ENCODE measurements around the gene TRIB2.

Gene TRIB2

DNA sequence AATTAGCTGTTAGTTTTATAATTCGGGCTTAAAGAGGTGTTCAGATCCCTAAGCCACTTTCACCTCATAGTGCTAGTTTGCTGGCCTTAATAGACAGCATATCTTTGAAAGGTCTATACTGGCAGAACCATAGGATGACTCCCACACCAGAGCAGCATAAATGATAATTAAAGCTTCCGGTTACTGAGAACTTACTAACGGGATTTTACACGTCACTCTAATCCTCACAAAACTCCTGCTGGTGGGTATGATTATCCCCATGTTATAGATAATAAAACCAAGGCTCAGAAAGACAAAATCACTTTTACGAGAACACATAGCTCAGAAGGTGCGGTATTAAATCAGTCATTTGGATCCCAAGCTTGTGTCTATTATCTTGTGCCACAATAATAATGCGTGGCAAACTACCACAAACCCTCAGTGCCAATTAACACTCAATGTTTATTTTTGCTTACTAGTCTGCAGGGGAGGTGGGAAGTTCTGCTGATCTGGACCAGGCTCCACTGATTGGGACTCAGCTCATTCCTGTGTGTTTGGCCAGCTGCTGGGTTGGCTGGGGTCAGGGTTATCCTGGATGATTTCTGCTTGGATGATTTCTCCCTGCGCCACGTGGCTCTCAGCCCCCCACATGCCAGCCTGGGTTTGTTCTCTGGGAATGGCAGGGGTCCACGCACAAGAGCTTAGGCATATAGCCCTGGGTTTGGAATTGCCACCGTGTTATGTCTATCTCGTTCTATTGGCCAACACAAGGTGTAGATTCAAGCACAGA lies 62.3 kb downstream of the TRIB2 start:
- no peak for DNase-seq (ENCODE audit: low spot score)

DNA sequence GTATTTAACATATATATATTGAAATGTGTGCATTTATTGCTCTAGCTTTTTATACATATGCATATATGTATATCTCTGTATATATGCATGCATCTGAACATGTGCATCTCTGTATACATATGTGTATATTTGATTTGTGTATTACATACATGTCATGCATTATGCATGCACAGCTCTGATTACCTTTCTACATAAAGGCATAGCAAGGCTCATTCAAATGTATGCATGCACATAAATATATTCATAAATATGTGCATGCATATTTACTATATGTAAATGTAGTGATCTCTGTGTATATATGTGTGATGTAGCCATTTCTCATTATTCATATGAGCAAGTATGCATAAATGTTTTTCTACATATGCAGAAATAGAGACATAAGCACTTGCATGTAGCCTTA lies 64.6 kb downstream of the TRIB2 start:
- no peak for DNase-seq (ENCODE audit: low spot score)

DNA sequence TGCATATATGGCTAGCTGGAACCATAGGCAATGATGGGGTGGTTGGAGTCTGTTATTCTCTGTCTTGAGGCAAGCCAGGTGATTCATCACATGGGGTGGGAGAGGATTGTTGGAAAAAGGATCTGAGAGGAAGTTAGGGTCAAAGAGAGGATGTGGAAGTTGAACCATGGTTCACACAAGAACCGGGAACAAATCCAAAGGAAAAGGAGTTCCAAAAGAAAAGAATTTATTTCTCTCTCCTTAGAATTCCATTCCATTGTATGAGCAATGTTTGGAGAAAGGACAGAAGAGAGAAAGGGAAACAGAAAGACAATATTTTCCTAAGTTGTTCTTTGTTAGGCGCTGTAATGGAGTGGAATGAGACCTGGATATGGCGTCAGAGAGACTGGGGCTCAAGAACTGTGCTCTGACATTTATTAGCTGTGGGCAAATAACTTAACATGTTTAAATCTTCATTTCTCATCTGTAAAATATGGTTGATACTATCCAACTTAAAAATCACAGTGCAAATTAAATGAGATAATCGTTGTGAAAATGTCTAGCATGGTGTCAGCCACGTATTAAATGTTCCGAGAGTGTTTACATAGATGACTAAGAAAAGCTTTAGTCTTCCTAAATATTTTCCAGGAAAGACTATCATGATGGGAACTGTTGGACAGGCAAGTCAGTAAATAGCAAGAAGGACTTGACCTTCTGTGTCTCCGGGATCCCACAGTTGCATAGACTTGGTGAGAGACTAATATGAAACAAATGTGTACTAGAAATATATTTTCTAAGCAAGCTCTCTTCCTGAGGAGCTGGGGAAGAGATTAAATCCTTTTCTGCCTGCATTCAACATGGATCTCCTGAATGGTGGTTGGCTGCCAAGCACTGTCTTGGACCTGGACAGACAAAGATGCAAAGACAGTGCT lies 71.4 kb downstream of the TRIB2 start:
- no peak for DNase-seq (ENCODE audit: low spot score)

DNA sequence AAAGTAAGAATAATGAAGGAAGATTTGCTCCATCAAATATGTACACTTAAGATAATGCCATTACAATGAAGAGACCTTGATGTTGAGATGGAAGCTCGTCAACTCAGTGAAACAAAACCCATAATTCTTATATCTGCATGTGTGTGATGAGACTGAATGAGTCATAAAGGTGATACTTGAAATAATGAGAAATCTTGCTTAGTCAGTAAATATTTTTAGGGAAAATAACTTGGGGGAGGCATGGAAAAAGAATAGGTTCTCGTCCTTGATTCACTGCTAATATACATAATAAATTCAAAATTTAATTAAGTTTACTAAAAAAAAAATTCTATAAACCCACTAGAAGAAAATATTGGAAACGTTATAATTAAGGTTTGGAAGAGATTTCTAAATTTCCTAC lies 75.2 kb downstream of the TRIB2 start:
- DNase-seq (ENCODE audit: low spot score), result no peak

Measured in D341Med (cell line).